Endothelial cell of umbilical vein (primary cell): ENCODE results near the gene LRG1. TPM values are rescaled to one million over a fixed set of nuclear protein-coding genes. Genes with fewer than 3 reads are reported as not detected.

ENCODE experiments used
- BruUV-seq: library from RNA; stranded (reverse); fragments of 400-500 nt; replicated peaks from 2 replicates; lab custom pipeline; 2021; lab: Mats Ljungman, UMichigan
- CTCF ChIA-PET: fragments of 300-600, 350-600 bp; sonication (Branson Sonifier 250); formaldehyde crosslinking; loops from one replicate; lab custom pipeline; 2021; ENCODE audit warnings: antibody characterized with exemption, inconsistent platforms; lab: Charles Lee
- POLR2A ChIA-PET: fragments of 300-600, 350-600 bp; sonication (Branson Sonifier 250); formaldehyde crosslinking; loops from one replicate; lab custom pipeline; 2021; ENCODE audit warnings: antibody characterized with exemption, inconsistent platforms; lab: Charles Lee
- DNase-seq: peaks from one replicate; pipeline ENCODE4 v3.0.0-alpha.2; 2011; ENCODE audit warnings: low read depth, low spot score
- FAIRE-seq: peaks from 2 replicates; lab custom pipeline; 2011; peaks lifted over from hg19 to GRCh38; lab: Jason Lieb, UNC
- H2AFZ ChIP-seq: 2 replicates; pipeline ENCODE4 v1.6.0; 2012; ENCODE audit warnings: low read depth, low read length, control low read depth, inconsistent platforms
- H3K27ac ChIP-seq: 2 replicates; pipeline ENCODE4 v1.5.1; 2011; ENCODE audit warnings: low read depth, mild to moderate bottlenecking, control low read depth, low read length, moderate library complexity; ENCODE audit not compliant: insufficient read depth
- H3K27me3 ChIP-seq, 2 experiments: 2 replicates each; pipeline versions ENCODE4 v1.6.0 to v1.6.1; 2011; ENCODE audit warnings: low read length in 2 of 2, mixed read lengths in 1 of 2; ENCODE audit not compliant: control insufficient read depth in 2 of 2, insufficient read depth in 2 of 2
- H3K36me3 ChIP-seq, 2 experiments: 2 replicates in 1 of 2; 3 replicates in 1 of 2; pipeline ENCODE4 v1.5.1; 2011; ENCODE audit warnings: low read length in 2 of 2, mild to moderate bottlenecking in 1 of 2, moderate library complexity in 1 of 2; ENCODE audit not compliant: control insufficient read depth in 2 of 2, insufficient read depth in 2 of 2; ENCODE audit errors: extremely low read depth in 1 of 2
- H3K4me1 ChIP-seq: 3 replicates; pipeline ENCODE4 v1.5.1; 2011; ENCODE audit warnings: mild to moderate bottlenecking, low read length; ENCODE audit not compliant: control insufficient read depth, insufficient read depth; ENCODE audit errors: extremely low read depth
- H3K4me2 ChIP-seq: 2 replicates; pipeline ENCODE4 v1.6.1; 2011; ENCODE audit warnings: low read length, control low read depth, mixed read lengths; ENCODE audit not compliant: insufficient read depth
- H3K4me3 ChIP-seq, 3 experiments: fragments of 200-600 bp in 1 of 3; sonication (generic), shearing (Covaris generic) in 1 of 3; replicated peaks in 1 of 3; 2 replicates each; pipeline ENCODE4 v1.5.1; 2011 to 2016; ENCODE audit warnings: control low read depth in 3 of 3, low read length in 3 of 3, mild to moderate bottlenecking in 2 of 3, inconsistent platforms in 1 of 3, low read depth in 1 of 3, moderate library complexity in 1 of 3; ENCODE audit not compliant: insufficient read depth in 1 of 3
- H3K79me2 ChIP-seq: 2 replicates; pipeline ENCODE4 v1.6.0; 2012; ENCODE audit warnings: low read length, inconsistent platforms; ENCODE audit not compliant: control insufficient read depth, insufficient read depth
- H3K9ac ChIP-seq: replicated peaks from 2 replicates; pipeline ENCODE3; 2011; ENCODE audit warnings: low read length, control low read depth; ENCODE audit not compliant: insufficient read depth; ENCODE audit errors: extremely low read depth
- H3K9me1 ChIP-seq: replicated peaks from 3 replicates; pipeline ENCODE4 v1.6.0; 2011; ENCODE audit warnings: mild to moderate bottlenecking, low read length; ENCODE audit not compliant: control insufficient read depth, insufficient read depth; ENCODE audit errors: extremely low read depth
- H3K9me3 ChIP-seq: replicated peaks from 2 replicates; pipeline ENCODE4 v1.5.1; 2012; ENCODE audit warnings: low read length, inconsistent platforms; ENCODE audit not compliant: control insufficient read depth, insufficient read depth
- H4K20me1 ChIP-seq: replicated peaks from 2 replicates; pipeline ENCODE3; 2011; ENCODE audit warnings: mild to moderate bottlenecking, low read length; ENCODE audit not compliant: control insufficient read depth, insufficient read depth; ENCODE audit errors: extremely low read depth
- EZH2 ChIP-seq: IDR thresholded peaks from 2 replicates; pipeline ENCODE4 v1.6.1; 2012; ENCODE audit warnings: borderline replicate concordance, low read depth, mild to moderate bottlenecking, moderate library complexity, low read length, inconsistent platforms; ENCODE audit not compliant: severe bottlenecking
- FOS ChIP-seq: IDR thresholded peaks from 2 replicates; pipeline ENCODE4 v1.6.1; 2011; ENCODE audit warnings: mild to moderate bottlenecking, low read length, moderate library complexity, borderline replicate concordance; ENCODE audit not compliant: insufficient read depth
- GATA2 ChIP-seq: IDR thresholded peaks from 2 replicates; pipeline ENCODE4 v1.7.0; 2011; ENCODE audit warnings: low read depth, mild to moderate bottlenecking, moderate library complexity, mixed read lengths, low read length; ENCODE audit not compliant: insufficient read length, insufficient read depth
- JUN ChIP-seq: IDR thresholded peaks from 2 replicates; pipeline ENCODE4 v1.6.1; 2011; ENCODE audit warnings: borderline replicate concordance, low read depth; ENCODE audit not compliant: insufficient read length, insufficient read depth
- MYC ChIP-seq: IDR thresholded peaks from one replicate; pipeline ENCODE4 v1.6.1; 2011; ENCODE audit warnings: mild to moderate bottlenecking, low read depth, low read length
- POLR2A ChIP-seq: IDR thresholded peaks from 2 replicates; pipeline ENCODE4 v1.6.1; 2012; ENCODE audit warnings: low read depth, mild to moderate bottlenecking, control low read depth, low read length
- POLR2AphosphoS5 ChIP-seq: IDR thresholded peaks from 2 replicates; pipeline ENCODE4 v1.6.1; 2012; ENCODE audit warnings: low read depth, mild to moderate bottlenecking, control low read depth, low read length, moderate library complexity; ENCODE audit not compliant: insufficient read depth
- dilution Hi-C: fragments of 300-500 bp; cut with MboI; formaldehyde crosslinking; loops from one replicate; pipeline ENCODE4 v1.15.0; 2019; ENCODE audit warnings: low sequenced_read_pairs; ENCODE audit not compliant: extremely low pct_ligation_motif_present
- intact Hi-C: fragments of 100-400 bp; cut with micrococcal nuclease; formaldehyde crosslinking; loops from one replicate; pipeline ENCODE4 v1.10.0; 2022
- polyA plus RNA-seq, 4 experiments: library from polyadenylated mRNA; depleted of rRNA in 3 of 4; stranded (reverse) in 3 of 4; unstranded in 1 of 4; fragments of >200 nt; gene quantifications; 2 replicates each; pipeline versions ENCODE4 v1.2.1 to v1.2.3, GENCODE V29; 2011 to 2012; ENCODE audit warnings: missing spikeins in 1 of 4
- total RNA-seq: library from RNA; stranded (reverse); gene quantifications from 2 replicates; pipeline ENCODE4 v1.2.3, GENCODE V29; 2021
- TF ChIP-seq, protein P1 (sequence below), 2 donors: IDR thresholded peaks; 1 replicate in 1 of 2; 2 replicates in 1 of 2; pipeline ENCODE4 v1.5.1; 2011; ENCODE audit warnings: low read length in 2 of 2, mild to moderate bottlenecking in 2 of 2, moderate library complexity in 2 of 2, control low read depth in 1 of 2, inconsistent platforms in 1 of 2, low read depth in 1 of 2; ENCODE audit not compliant: insufficient read depth in 1 of 2; ENCODE audit errors: extremely low read depth in 1 of 2
- TF ChIP-seq, protein P2 (sequence below): IDR thresholded peaks from 2 replicates; pipeline ENCODE4 v1.6.1; 2011; ENCODE audit not compliant: insufficient read depth, insufficient read length

Gene LRG1
- total and polyA plus RNA-seq, 2 donors (not counting 3 experiments of a cell fraction or from before 2014, with no cell fraction given) = 0.21 to 0.31 TPM

DNA sequence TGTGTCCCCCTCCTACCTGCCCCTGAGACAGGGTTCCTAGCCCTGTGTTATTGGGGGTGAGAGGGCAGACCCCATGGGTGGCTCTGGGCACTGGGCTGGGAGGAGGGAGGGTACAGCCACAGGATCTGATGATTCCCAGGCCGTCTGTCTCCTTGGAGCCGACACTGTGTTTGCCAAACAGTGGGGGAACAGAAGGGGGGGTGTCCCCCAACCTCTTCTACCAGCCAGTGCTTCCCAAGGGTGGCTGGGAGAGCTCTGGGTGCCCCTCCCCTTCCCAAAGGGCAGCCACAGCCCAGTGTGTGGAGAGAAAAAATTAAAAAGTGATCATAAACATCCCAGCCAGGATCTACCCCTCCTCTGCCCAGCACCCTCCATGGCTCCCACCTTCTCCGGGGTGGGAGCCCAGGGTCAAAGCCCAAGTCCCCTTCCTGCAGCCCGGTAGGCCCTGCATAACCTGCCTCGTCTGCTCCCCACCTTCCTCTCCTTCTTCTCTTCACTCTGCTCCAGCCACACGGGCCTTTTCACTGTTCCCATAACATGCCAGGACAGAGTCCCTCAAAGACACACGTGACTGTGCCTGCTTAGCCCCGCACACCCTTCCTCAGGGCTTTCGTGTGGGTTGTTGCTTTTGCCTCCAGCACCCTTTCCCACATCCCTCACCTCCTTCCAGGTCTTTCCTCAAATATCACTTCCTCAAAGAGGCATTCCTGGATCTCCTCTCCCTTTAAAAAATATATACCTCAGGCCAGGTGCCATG, 20.1 kb downstream of the LRG1 start:
- BruUV-seq = no TSS peak
- no peak overlapping the region for H3K4me2 ChIP-seq

More for the DNA sequence above, 20.1 kb downstream of the LRG1 start:
- ChIA-PET POLR2A (no interaction called here), CTCF (no interaction called here)
- FAIRE-seq (no peak), DNase-seq (no peak)
- intact Hi-C loops (no loop called here), dilution Hi-C loops (no loop called here)
- TF ChIP-seq FOS = no peak
- TF ChIP-seq, protein P1, sequence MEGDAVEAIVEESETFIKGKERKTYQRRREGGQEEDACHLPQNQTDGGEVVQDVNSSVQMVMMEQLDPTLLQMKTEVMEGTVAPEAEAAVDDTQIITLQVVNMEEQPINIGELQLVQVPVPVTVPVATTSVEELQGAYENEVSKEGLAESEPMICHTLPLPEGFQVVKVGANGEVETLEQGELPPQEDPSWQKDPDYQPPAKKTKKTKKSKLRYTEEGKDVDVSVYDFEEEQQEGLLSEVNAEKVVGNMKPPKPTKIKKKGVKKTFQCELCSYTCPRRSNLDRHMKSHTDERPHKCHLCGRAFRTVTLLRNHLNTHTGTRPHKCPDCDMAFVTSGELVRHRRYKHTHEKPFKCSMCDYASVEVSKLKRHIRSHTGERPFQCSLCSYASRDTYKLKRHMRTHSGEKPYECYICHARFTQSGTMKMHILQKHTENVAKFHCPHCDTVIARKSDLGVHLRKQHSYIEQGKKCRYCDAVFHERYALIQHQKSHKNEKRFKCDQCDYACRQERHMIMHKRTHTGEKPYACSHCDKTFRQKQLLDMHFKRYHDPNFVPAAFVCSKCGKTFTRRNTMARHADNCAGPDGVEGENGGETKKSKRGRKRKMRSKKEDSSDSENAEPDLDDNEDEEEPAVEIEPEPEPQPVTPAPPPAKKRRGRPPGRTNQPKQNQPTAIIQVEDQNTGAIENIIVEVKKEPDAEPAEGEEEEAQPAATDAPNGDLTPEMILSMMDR (IDR thresholded peaks at IDR 0.05; ENCODE audit: extremely low read depth in 1 of 2, insufficient read depth in 1 of 2, low read depth in 1 of 2, low read length in 2 of 2) = no peak
- no peak for TF ChIP-seq MYC
- TF ChIP-seq, protein P2, sequence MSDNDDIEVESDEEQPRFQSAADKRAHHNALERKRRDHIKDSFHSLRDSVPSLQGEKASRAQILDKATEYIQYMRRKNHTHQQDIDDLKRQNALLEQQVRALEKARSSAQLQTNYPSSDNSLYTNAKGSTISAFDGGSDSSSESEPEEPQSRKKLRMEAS = no peak
- no peak for TF ChIP-seq EZH2
- TF ChIP-seq POLR2A = no peak
- no peak for TF ChIP-seq JUN
- TF ChIP-seq POLR2AphosphoS5 = no peak
- TF ChIP-seq GATA2 = no peak
- Histone ChIP-seq H3K79me2 (no peaks in the 10 kb centered on the region), H3K9me1 (no peaks in the 10 kb centered on the region), H3K36me3 (no peaks in the 10 kb centered on the region), H3K9ac (no peak overlapping the region), H2AFZ (no peak overlapping the region), H4K20me1 (no peaks in the 10 kb centered on the region), H3K27ac (no peak overlapping the region), H3K9me3 (no peaks in the 10 kb centered on the region), H3K4me3 (no peak overlapping the region), H3K4me1 (no peaks in the 10 kb centered on the region), H3K27me3 (no peaks in the 10 kb centered on the region)
